ENCODE results near the gene CLEC12A.

- TF ChIP-seq, protein P1, sequence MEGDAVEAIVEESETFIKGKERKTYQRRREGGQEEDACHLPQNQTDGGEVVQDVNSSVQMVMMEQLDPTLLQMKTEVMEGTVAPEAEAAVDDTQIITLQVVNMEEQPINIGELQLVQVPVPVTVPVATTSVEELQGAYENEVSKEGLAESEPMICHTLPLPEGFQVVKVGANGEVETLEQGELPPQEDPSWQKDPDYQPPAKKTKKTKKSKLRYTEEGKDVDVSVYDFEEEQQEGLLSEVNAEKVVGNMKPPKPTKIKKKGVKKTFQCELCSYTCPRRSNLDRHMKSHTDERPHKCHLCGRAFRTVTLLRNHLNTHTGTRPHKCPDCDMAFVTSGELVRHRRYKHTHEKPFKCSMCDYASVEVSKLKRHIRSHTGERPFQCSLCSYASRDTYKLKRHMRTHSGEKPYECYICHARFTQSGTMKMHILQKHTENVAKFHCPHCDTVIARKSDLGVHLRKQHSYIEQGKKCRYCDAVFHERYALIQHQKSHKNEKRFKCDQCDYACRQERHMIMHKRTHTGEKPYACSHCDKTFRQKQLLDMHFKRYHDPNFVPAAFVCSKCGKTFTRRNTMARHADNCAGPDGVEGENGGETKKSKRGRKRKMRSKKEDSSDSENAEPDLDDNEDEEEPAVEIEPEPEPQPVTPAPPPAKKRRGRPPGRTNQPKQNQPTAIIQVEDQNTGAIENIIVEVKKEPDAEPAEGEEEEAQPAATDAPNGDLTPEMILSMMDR (IDR thresholded peaks at IDR 0.05), result no peak
- TF ChIP-seq POLR2A (IDR thresholded peaks at IDR 0.05), result no peak
These were observed 44.3 kb upstream of the CLEC12A start for GRCh38 chr12:9926876-9927275.

Measured in adrenal gland (tissue), 5 donors.